H9 (cell line): ENCODE results near the gene CBX1. TPM values are rescaled to one million over a fixed set of nuclear protein-coding genes. Genes with fewer than 3 reads are reported as not detected.

ENCODE experiments used
- DNase-seq: peaks from one replicate; pipeline ENCODE4 v3.0.0-alpha.2; 2017
- H2AFZ ChIP-seq: one replicate; pipeline ENCODE4 v1.6.1; 2013; ENCODE audit warnings: mild to moderate bottlenecking, low read length, control low read depth, moderate library complexity
- H2AK5ac ChIP-seq: 2 replicates; pipeline ENCODE4 v1.6.1; 2013; ENCODE audit warnings: low read length, control low read depth, mixed read lengths; ENCODE audit not compliant: insufficient read length
- H2BK120ac ChIP-seq: one replicate; pipeline ENCODE4 v1.6.1; 2013; ENCODE audit warnings: low read depth, mild to moderate bottlenecking, low read length, control low read depth, inconsistent platforms; ENCODE audit not compliant: poor library complexity, severe bottlenecking
- H2BK12ac ChIP-seq: 2 replicates; pipeline ENCODE4 v1.6.1; 2013; ENCODE audit warnings: low read length, control low read depth, mixed read lengths, low read depth; ENCODE audit not compliant: insufficient read length
- H2BK15ac ChIP-seq: 2 replicates; pipeline ENCODE4 v1.6.1; 2013; ENCODE audit warnings: low read depth, low read length, control low read depth
- H2BK20ac ChIP-seq: one replicate; pipeline ENCODE4 v1.6.1; 2013; ENCODE audit warnings: low read depth, mild to moderate bottlenecking, low read length, control low read depth, inconsistent platforms; ENCODE audit not compliant: poor library complexity, severe bottlenecking
- H2BK5ac ChIP-seq: 2 replicates; pipeline ENCODE4 v1.6.1; 2013; ENCODE audit warnings: low read length, control low read depth, mixed read lengths; ENCODE audit not compliant: insufficient read length
- H3K14ac ChIP-seq: 2 replicates; pipeline ENCODE4 v1.6.1; 2013; ENCODE audit warnings: low read length, control low read depth; ENCODE audit not compliant: insufficient read depth
- H3K18ac ChIP-seq: 2 replicates; pipeline ENCODE4 v1.6.1; 2013; ENCODE audit warnings: low read depth, mild to moderate bottlenecking, mixed read lengths, low read length, control low read depth; ENCODE audit not compliant: insufficient read length
- H3K23ac ChIP-seq: 2 replicates; pipeline ENCODE4 v1.6.1; 2013; ENCODE audit warnings: low read length, control low read depth, mixed read lengths, low read depth; ENCODE audit not compliant: insufficient read length
- H3K23me2 ChIP-seq: 2 replicates; pipeline ENCODE4 v1.6.1; 2013; ENCODE audit warnings: low read depth, mild to moderate bottlenecking, mixed read lengths, low read length, control low read depth; ENCODE audit not compliant: insufficient read length, poor library complexity, severe bottlenecking
- H3K27ac ChIP-seq: 2 replicates; pipeline ENCODE4 v1.5.1; 2013; ENCODE audit warnings: low read length, control low read depth, mixed read lengths, low read depth; ENCODE audit not compliant: insufficient read length
- H3K27me3 ChIP-seq: 2 replicates; pipeline ENCODE4 v1.6.1; 2013; ENCODE audit warnings: low read length, control low read depth, inconsistent platforms; ENCODE audit not compliant: insufficient read depth
- H3K4ac ChIP-seq: 2 replicates; pipeline ENCODE4 v1.6.1; 2013; ENCODE audit warnings: low read depth, mild to moderate bottlenecking, control low read depth, inconsistent platforms, low read length, moderate library complexity
- H3K4me1 ChIP-seq: 2 replicates; pipeline ENCODE4 v1.6.1; 2013; ENCODE audit warnings: low read length, control low read depth, inconsistent platforms; ENCODE audit not compliant: insufficient read depth
- H3K4me2 ChIP-seq: 2 replicates; pipeline ENCODE4 v1.6.1; 2013; ENCODE audit warnings: low read length, control low read depth, mixed read lengths; ENCODE audit not compliant: insufficient read length, insufficient read depth
- H3K56ac ChIP-seq: 2 replicates; pipeline ENCODE4 v1.6.1; 2013; ENCODE audit warnings: low read depth, mild to moderate bottlenecking, mixed read lengths, low read length, control low read depth; ENCODE audit not compliant: insufficient read length
- H3K79me1 ChIP-seq: 2 replicates; pipeline ENCODE4 v1.6.1; 2013; ENCODE audit warnings: low read depth, mild to moderate bottlenecking, moderate library complexity, low read length, control low read depth, inconsistent platforms; ENCODE audit not compliant: insufficient read depth, poor library complexity, severe bottlenecking
- H3K79me2 ChIP-seq: 2 replicates; pipeline ENCODE4 v1.6.1; 2013; ENCODE audit warnings: low read length, control low read depth, inconsistent platforms; ENCODE audit not compliant: insufficient read depth
- H3K9ac ChIP-seq: 2 replicates; pipeline ENCODE4 v1.6.1; 2013; ENCODE audit warnings: low read length, control low read depth, mixed read lengths; ENCODE audit not compliant: insufficient read length; ENCODE audit errors: extremely low read depth
- H3K9me3 ChIP-seq: one replicate; pipeline ENCODE4 v1.6.1; 2013; ENCODE audit warnings: low read depth, low read length, inconsistent platforms; ENCODE audit not compliant: control insufficient read depth
- H3T11ph ChIP-seq: one replicate; pipeline ENCODE4 v1.6.1; 2013; ENCODE audit warnings: mild to moderate bottlenecking, low read length, control low read depth, inconsistent platforms
- H4K20me1 ChIP-seq: one replicate; pipeline ENCODE4 v1.6.1; 2013; ENCODE audit not compliant: control insufficient read depth, insufficient read length, insufficient read depth
- H4K5ac ChIP-seq: 2 replicates; pipeline ENCODE4 v1.6.1; 2013; ENCODE audit warnings: low read depth, mild to moderate bottlenecking, mixed read lengths, low read length, control low read depth; ENCODE audit not compliant: insufficient read length
- H4K8ac ChIP-seq: replicated peaks from 2 replicates; pipeline ENCODE4 v1.6.1; 2013; ENCODE audit warnings: low read length, control low read depth, mixed read lengths, low read depth; ENCODE audit not compliant: insufficient read length
- H4K91ac ChIP-seq: 2 replicates; pipeline ENCODE4 v1.6.1; 2013; ENCODE audit warnings: low read depth, mild to moderate bottlenecking, moderate library complexity, mixed read lengths, low read length, control low read depth; ENCODE audit not compliant: insufficient read length
- H3K27ac Mint-ChIP-seq, 3 experiments: 2 replicates in 2 of 3; 3 replicates in 1 of 3; pipeline ENCODE4 v1.8.0; 2020 to 2021; ENCODE audit warnings: mixed read lengths in 3 of 3, mild to moderate bottlenecking in 1 of 3, moderate library complexity in 1 of 3
- H3K27me3 Mint-ChIP-seq: 2 replicates; pipeline ENCODE4 v1.8.0; 2021; ENCODE audit warnings: low read depth, mild to moderate bottlenecking, moderate library complexity, mixed read lengths
- H3K36me3 Mint-ChIP-seq, 3 experiments: 2 replicates in 2 of 3; 3 replicates in 1 of 3; pipeline ENCODE4 v1.8.0; 2020 to 2021; ENCODE audit warnings: low read depth in 3 of 3, mixed read lengths in 3 of 3; ENCODE audit not compliant: insufficient read depth in 1 of 3
- H3K4me1 Mint-ChIP-seq, 2 experiments: 2 replicates each; pipeline ENCODE4 v1.8.0; 2020; ENCODE audit warnings: mixed read lengths in 2 of 2
- H3K4me3 Mint-ChIP-seq, 2 experiments: 2 replicates in 1 of 2; 3 replicates in 1 of 2; pipeline ENCODE4 v1.8.0; 2020 to 2021; ENCODE audit warnings: mild to moderate bottlenecking in 2 of 2, mixed read lengths in 2 of 2, moderate library complexity in 1 of 2
- H3K9me3 Mint-ChIP-seq, 2 experiments: 2 replicates in 1 of 2; 3 replicates in 1 of 2; pipeline ENCODE4 v1.8.0; 2020; ENCODE audit warnings: mild to moderate bottlenecking in 2 of 2, mixed read lengths in 2 of 2, moderate library complexity in 1 of 2
- CTCF ChIP-seq: fragments of 200-600 bp; sonication (generic); conservative IDR thresholded peaks from 3 replicates; pipeline ENCODE4 v1.8.0; 2021; ENCODE audit warnings: antibody characterized with exemption, mild to moderate bottlenecking
- WGBS: extraction: QIAGEN DNeasy Blood & Tissue Kit; methylation state at CpG from one replicate; pipeline ENCODE4 v1.1.7; 2013; ENCODE audit warnings: missing lambda C conversion rate, low lambda C conversion rate, mixed read lengths; ENCODE audit not compliant: insufficient read length; ENCODE audit errors: extremely low coverage; 5-methylcytosine and 5-hydroxymethylcytosine counted together
- total RNA-seq: library from RNA; stranded (reverse); gene quantifications from 2 replicates; pipeline ENCODE4 v1.2.1, GENCODE V29; 2021

CBX1 gene
- total RNA-seq, 1 experiment from 2014 or later, result 155 TPM

DNA sequence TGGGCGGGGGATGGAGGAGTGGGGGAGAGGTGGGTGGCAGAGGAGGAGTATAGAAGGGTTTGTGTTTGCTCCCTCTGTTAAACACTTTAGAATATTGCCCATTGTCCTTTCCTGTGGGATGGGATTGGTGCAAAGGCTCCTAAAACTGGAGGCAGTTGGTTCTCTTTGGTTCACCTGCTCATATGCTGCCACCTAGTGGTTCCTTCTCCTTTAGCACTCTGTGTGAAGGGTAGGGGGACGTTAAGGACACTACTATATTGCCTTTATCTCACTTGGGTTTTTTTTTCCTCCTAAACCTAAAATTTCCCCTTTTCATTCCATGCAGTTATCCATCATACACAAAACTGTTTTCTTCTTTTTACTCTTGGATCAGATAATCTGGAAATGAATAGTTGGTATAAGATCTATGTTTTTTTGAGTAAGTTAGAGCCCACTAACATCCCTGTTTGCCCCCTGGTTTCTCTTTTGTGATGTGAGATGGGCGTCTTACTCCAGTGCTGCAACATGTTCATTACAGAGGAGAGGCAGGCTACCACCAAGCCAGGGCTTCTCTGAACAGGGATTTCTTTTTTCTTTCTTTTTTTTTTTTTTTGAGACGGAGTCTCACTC is 30.0 kb upstream of the CBX1 start:
- Histone ChIP-seq H3K9me3 (no peaks in the 10 kb centered on the region), H3K23me2 (no peaks in the 10 kb centered on the region), H2BK15ac (no peak overlapping the region), H3K79me2 (no peaks in the 10 kb centered on the region), H3K56ac (no peak overlapping the region), H2BK20ac (no peak overlapping the region), H2BK5ac (no peak overlapping the region), H4K91ac (no peak overlapping the region), H3K9ac (no peak overlapping the region), H3K14ac (no peak overlapping the region), H2AFZ (no peak overlapping the region), H4K5ac (no peak overlapping the region), H4K20me1 (no peaks in the 10 kb centered on the region), H2BK120ac (no peak overlapping the region), H3K4ac (no peak overlapping the region), H3K4me1 (no peaks in the 10 kb centered on the region), H3K27me3 (no peaks in the 10 kb centered on the region), H4K8ac (no peak overlapping the region), H3K4me2 (no peak overlapping the region), H3K27ac (no peak overlapping the region), H2BK12ac (no peak overlapping the region), H3K23ac (no peak overlapping the region), H3K79me1 (no peaks in the 10 kb centered on the region), H3T11ph (no peak overlapping the region), H3K18ac (no peak overlapping the region), H2AK5ac (no peak overlapping the region)
- WGBS, result no CpG with 5 or more reads among the region's 4 CpGs
- peak; percentile 86 for DNase-seq
- TF ChIP-seq CTCF, result peak; percentile 92
- Mint-ChIP-seq H3K9me3 (no peaks in the 10 kb centered on the region; a peak in 1 of 5 replicates), H3K27me3 (peaks cover under 1% of the 10 kb centered on the region), H3K36me3 (peaks cover 0 to 5% (median 0%) of the 10 kb centered on the region in 3 experiments; a peak in 1 of 7 replicates), H3K4me3 (no peak overlapping the region; a peak in 1 of 5 replicates), H3K27ac (peak overlapping the region in 1 of 3 experiments; percentile 72; a peak in 2 of 7 replicates), H3K4me1 (peaks cover 9 to 16% of the 10 kb centered on the region in 2 experiments)
